IMR-90 (cell line): ENCODE data around the gene TXNL1. TPM values are rescaled to one million over a fixed set of nuclear protein-coding genes. Genes with fewer than 3 reads are reported as not detected.

Experiments
- ATAC-seq: fragments of 200-7000 bp; cut with Tn5 transposase; 2 replicates; pipeline ENCODE4 v1.9.1; 2020; ENCODE audit warnings: low read depth, mild to moderate bottlenecking, moderate library complexity
- BruUV-seq: library from RNA; stranded (reverse); fragments of 400-500 nt; replicated peaks from 2 replicates; lab custom pipeline; 2021; lab: Mats Ljungman, UMichigan
- CTCF ChIA-PET: fragments of 300-600 bp; formaldehyde crosslinking; extraction: SDS; loops from one replicate; lab custom pipeline; 2021; ENCODE audit warnings: antibody characterized with exemption; lab: Yijun Ruan, JAX
- POLR2A ChIA-PET: fragments of 300-600 bp; sonication (Branson Sonifier 250); formaldehyde crosslinking; loops from one replicate; lab custom pipeline; 2022; ENCODE audit warnings: antibody characterized with exemption; ENCODE audit not compliant: unreplicated experiment; lab: Charles Lee
- DNase-seq: peaks from one replicate; pipeline ENCODE4 v3.0.0; 2013
- H2AFZ ChIP-seq: replicated peaks from 2 replicates; pipeline ENCODE3; 2013; ENCODE audit warnings: low read length, mild to moderate bottlenecking; ENCODE audit not compliant: poor library complexity
- H2AK5ac ChIP-seq: 2 replicates; pipeline ENCODE4 v1.6.1; 2013; ENCODE audit warnings: low read depth, low read length, inconsistent platforms
- H2AK9ac ChIP-seq: replicated peaks from 2 replicates; pipeline ENCODE3; 2013; ENCODE audit warnings: mild to moderate bottlenecking, low read depth, low read length, moderate library complexity; ENCODE audit not compliant: poor library complexity
- H2BK120ac ChIP-seq: 2 replicates; pipeline ENCODE4 v1.6.1; 2013; ENCODE audit warnings: low read depth, low read length, inconsistent platforms
- H2BK15ac ChIP-seq: 3 replicates; pipeline ENCODE4 v1.6.1; 2013; ENCODE audit warnings: low read depth, low read length, inconsistent platforms
- H2BK20ac ChIP-seq: 2 replicates; pipeline ENCODE4 v1.6.1; 2013; ENCODE audit warnings: low read depth, mild to moderate bottlenecking, inconsistent platforms, low read length, moderate library complexity
- H2BK5ac ChIP-seq: 2 replicates; pipeline ENCODE4 v1.6.1; 2013; ENCODE audit warnings: mild to moderate bottlenecking, low read depth, low read length, inconsistent platforms; ENCODE audit not compliant: poor library complexity, severe bottlenecking
- H3K14ac ChIP-seq: replicated peaks from 2 replicates; pipeline ENCODE4 v1.6.1; 2013; ENCODE audit warnings: low read depth, low read length, inconsistent platforms
- H3K18ac ChIP-seq: 2 replicates; pipeline ENCODE4 v1.6.1; 2013; ENCODE audit warnings: low read depth, low read length, control low read depth
- H3K23ac ChIP-seq: 2 replicates; pipeline ENCODE4 v1.6.1; 2013; ENCODE audit warnings: low read depth, low read length, inconsistent platforms
- H3K27ac ChIP-seq: 2 replicates; pipeline ENCODE4 v1.5.1; 2013; ENCODE audit warnings: mild to moderate bottlenecking, control low read depth, low read length; ENCODE audit not compliant: insufficient read depth
- H3K27me3 ChIP-seq: 2 replicates; pipeline ENCODE4 v1.6.1; 2013; ENCODE audit warnings: low read length; ENCODE audit not compliant: control insufficient read depth, insufficient read depth
- H3K36me3 ChIP-seq: 2 replicates; pipeline ENCODE4 v1.6.1; 2013; ENCODE audit warnings: low read length, mixed read lengths; ENCODE audit not compliant: control insufficient read depth, insufficient read depth
- H3K4ac ChIP-seq: 2 replicates; pipeline ENCODE4 v1.6.1; 2013; ENCODE audit warnings: low read depth, low read length, inconsistent platforms
- H3K4me1 ChIP-seq: 2 replicates; pipeline ENCODE4 v1.6.1; 2013; ENCODE audit warnings: low read length, mixed read lengths; ENCODE audit not compliant: control insufficient read depth, insufficient read depth
- H3K4me2 ChIP-seq: 2 replicates; pipeline ENCODE4 v1.6.1; 2013; ENCODE audit warnings: low read depth, mild to moderate bottlenecking, control low read depth, low read length, moderate library complexity
- H3K4me3 ChIP-seq: 2 replicates; pipeline ENCODE4 v1.5.1; 2013; ENCODE audit warnings: low read depth, mild to moderate bottlenecking, control low read depth, low read length, moderate library complexity; ENCODE audit not compliant: insufficient read depth
- H3K56ac ChIP-seq: 2 replicates; pipeline ENCODE4 v1.6.1; 2013; ENCODE audit warnings: low read length, inconsistent platforms; ENCODE audit not compliant: insufficient read depth; ENCODE audit errors: extremely low read depth
- H3K79me1 ChIP-seq, 2 experiments: 2 replicates each; pipeline ENCODE4 v1.6.1; 2013; ENCODE audit warnings: low read length in 2 of 2, inconsistent platforms in 1 of 2, low read depth in 1 of 2
- H3K9ac ChIP-seq: 2 replicates; pipeline ENCODE4 v1.6.1; 2013; ENCODE audit warnings: low read depth, low read length, control low read depth
- H3K9me1 ChIP-seq: 2 replicates; pipeline ENCODE4 v1.6.1; 2013; ENCODE audit warnings: low read length, inconsistent platforms; ENCODE audit not compliant: insufficient read depth
- H3K9me3 ChIP-seq: 2 replicates; pipeline ENCODE4 v1.6.1; 2013; ENCODE audit warnings: low read length; ENCODE audit not compliant: control insufficient read depth, insufficient read depth
- H4K20me1 ChIP-seq: 2 replicates; pipeline ENCODE4 v1.6.1; 2013; ENCODE audit warnings: low read length, inconsistent platforms; ENCODE audit not compliant: insufficient read depth
- H4K5ac ChIP-seq: 2 replicates; pipeline ENCODE4 v1.6.1; 2013; ENCODE audit warnings: mild to moderate bottlenecking, low read depth, low read length, control low read depth
- H4K8ac ChIP-seq, 2 experiments: 2 replicates each; pipeline ENCODE4 v1.6.1; 2013; ENCODE audit warnings: low read depth in 2 of 2, low read length in 2 of 2, control low read depth in 1 of 2, inconsistent platforms in 1 of 2
- H4K91ac ChIP-seq: 2 replicates; pipeline ENCODE4 v1.6.1; 2013; ENCODE audit warnings: low read depth, low read length, inconsistent platforms; ENCODE audit not compliant: insufficient read depth
- BHLHE40 ChIP-seq: fragments of 150-350 bp; IDR thresholded peaks from 2 replicates; pipeline ENCODE4 v1.6.1; 2016; ENCODE audit warnings: mild to moderate bottlenecking, low read depth, low read length
- CEBPB ChIP-seq: IDR thresholded peaks from 2 replicates; pipeline ENCODE4 v1.6.1; 2012; ENCODE audit warnings: low read depth, low read length, improper control_type of control experiment
- CHD1 ChIP-seq: IDR thresholded peaks from 2 replicates; pipeline ENCODE4 v1.6.1; 2012; ENCODE audit warnings: low read depth, low read length, improper control_type of control experiment
- FOS ChIP-seq: fragments of 150-350 bp; IDR thresholded peaks from 2 replicates; pipeline ENCODE4 v1.6.1; 2016; ENCODE audit warnings: low read depth, low read length
- MAFK ChIP-seq: IDR thresholded peaks from 2 replicates; pipeline ENCODE4 v1.6.1; 2012; ENCODE audit warnings: low read depth, low read length, improper control_type of control experiment
- MAZ ChIP-seq: IDR thresholded peaks from 2 replicates; pipeline ENCODE4 v1.6.1; 2012; ENCODE audit warnings: low read depth, mild to moderate bottlenecking, low read length, improper control_type of control experiment, moderate library complexity, borderline replicate concordance
- MXI1 ChIP-seq: IDR thresholded peaks from 2 replicates; pipeline ENCODE4 v1.6.1; 2012; ENCODE audit warnings: low read depth, mild to moderate bottlenecking, low read length, moderate library complexity, borderline replicate concordance
- NFE2L2 ChIP-seq: fragments of 150-350 bp; IDR thresholded peaks from 2 replicates; pipeline ENCODE4 v1.6.1; 2016; ENCODE audit warnings: low read depth, mild to moderate bottlenecking, low read length
- RAD21 ChIP-seq: IDR thresholded peaks from 2 replicates; pipeline ENCODE4 v1.6.1; 2012; ENCODE audit warnings: low read length, improper control_type of control experiment
- RCOR1 ChIP-seq: IDR thresholded peaks from 2 replicates; pipeline ENCODE4 v1.6.1; 2012; ENCODE audit warnings: mild to moderate bottlenecking, low read length, improper control_type of control experiment; ENCODE audit not compliant: insufficient replicate concordance
- RFX5 ChIP-seq: IDR thresholded peaks from 2 replicates; pipeline ENCODE4 v1.8.0; 2012; ENCODE audit warnings: low read depth, mild to moderate bottlenecking, low read length, moderate library complexity
- SMC3 ChIP-seq: fragments of 150-350 bp; IDR thresholded peaks from 2 replicates; pipeline ENCODE4 v1.6.1; 2016; ENCODE audit warnings: low read depth, mild to moderate bottlenecking, antibody characterized with exemption, low read length, moderate library complexity
- WGBS, 2 experiments: methylation state at CpG; one replicate each; pipeline versions ENCODE4 v1.1.5 to v1.1.7; 2013; ENCODE audit warnings: missing lambda C conversion rate in 2 of 2; ENCODE audit not compliant: insufficient read length in 1 of 2; ENCODE audit errors: extremely low coverage in 2 of 2; 5-methylcytosine and 5-hydroxymethylcytosine counted together
- dilution Hi-C: fragments of 300-500 bp; cut with HindIII; formaldehyde crosslinking; loops from one replicate; pipeline ENCODE4 v1.14.3; 2018; ENCODE audit warnings: low sequenced_read_pairs; ENCODE audit not compliant: unreplicated experiment
- in situ Hi-C: fragments of 300-500 bp; cut with MboI; formaldehyde crosslinking; loops from 3 replicates; pipeline ENCODE4 v1.14.3; 2019; ENCODE audit warnings: low sequenced_read_pairs, inconsistent platforms, mixed read lengths
- intact Hi-C: fragments of 100-400 bp; cut with micrococcal nuclease; formaldehyde crosslinking; loops from 2 replicates; pipeline ENCODE4 v1.10.0; 2022
- polyA plus RNA-seq, 3 experiments: library from polyadenylated mRNA; depleted of rRNA; stranded (reverse); fragments of >200 nt; gene quantifications; 2 replicates each; pipeline ENCODE4 v1.2.3, GENCODE V29; 2012; ENCODE audit warnings: low replicate concordance in 1 of 3
- total RNA-seq: library from RNA; depleted of rRNA; stranded (reverse); fragments of >200 nt; gene quantifications from 2 replicates; pipeline ENCODE4 v1.2.3, GENCODE V29; 2012
- TF ChIP-seq, protein P1 (sequence below): fragments of 150-350 bp; IDR thresholded peaks from 2 replicates; pipeline ENCODE4 v1.6.1; 2017; ENCODE audit warnings: mild to moderate bottlenecking, antibody characterized with exemption, low read length, low read depth
- TF ChIP-seq, protein P2 (sequence below): conservative IDR thresholded peaks from 2 replicates; pipeline ENCODE4 v1.5.1; 2012; ENCODE audit warnings: mild to moderate bottlenecking, low read depth, low read length, improper control_type of control experiment
- TF ChIP-seq, protein P3 (sequence below): fragments of 150-350 bp; IDR thresholded peaks from 2 replicates; pipeline ENCODE4 v1.6.1; 2016; ENCODE audit warnings: low read depth, mild to moderate bottlenecking, low read length, moderate library complexity, borderline replicate concordance

TXNL1 gene
- total and polyA plus RNA-seq, 2 of the 4 experiments (the other 2 are of a cell fraction): 38.7 to 62.5 TPM

DNA sequence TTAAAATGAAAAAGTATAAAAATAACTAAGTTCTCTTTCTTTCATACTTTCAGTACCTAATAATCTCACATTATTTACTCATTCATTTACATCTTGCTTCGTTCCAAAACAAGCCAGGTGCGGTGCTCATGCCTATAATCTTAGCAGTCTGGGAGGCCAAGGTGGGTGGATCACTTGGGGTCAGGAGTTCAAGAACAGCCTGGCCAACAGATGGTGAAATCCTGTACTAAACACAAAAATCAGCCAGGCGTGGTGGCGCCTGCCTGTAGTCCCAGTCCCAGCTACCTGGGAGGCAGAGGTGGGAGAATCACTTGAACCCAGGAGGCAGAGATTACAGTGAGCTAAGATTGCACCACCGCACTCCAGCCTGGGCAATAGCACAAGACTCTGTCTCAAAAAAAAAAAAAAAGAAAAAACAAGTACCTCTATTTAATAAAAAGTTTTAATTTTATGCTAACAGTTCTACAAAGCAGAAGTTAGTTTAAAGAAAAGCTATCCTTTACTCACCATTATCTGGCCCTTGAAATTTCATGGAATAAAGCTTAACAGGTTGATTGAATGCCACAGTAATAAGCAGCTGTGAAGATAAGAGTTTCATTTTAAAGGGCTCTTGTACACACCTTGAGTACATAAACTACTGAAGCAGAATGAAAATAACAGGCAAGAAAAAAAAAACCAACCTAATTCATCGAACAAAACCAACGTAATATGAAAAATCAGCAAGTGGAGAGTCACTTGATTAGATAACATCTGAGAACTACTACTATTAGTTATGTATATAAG, 22.5 kb downstream of the TXNL1 start:
- no peak overlapping the region for H3K14ac ChIP-seq
- no peak overlapping the region for H3K4ac ChIP-seq
- ChIA-PET POLR2A (no interaction called here), CTCF (interaction anchor here (0.5 to 2.1 kb wide), 4 partner anchors 9 to 1659 kb away, joined by 3 to 9 read pairs (median 4); no protein-coding TSS in a partner anchor)
- H3K4me3 ChIP-seq: no peak overlapping the region
- no peaks in the 10 kb centered on the region for H4K20me1 ChIP-seq
- no peaks in the 10 kb centered on the region for H3K9me3 ChIP-seq
- peaks cover 25% of the 10 kb centered on the region for H3K36me3 ChIP-seq
- no peak overlapping the region for H3K23ac ChIP-seq
- intact Hi-C loops (no loop called here), in situ Hi-C loops (no loop called here), dilution Hi-C loops (no loop called here)
- no peak overlapping the region for H4K8ac ChIP-seq
- H4K5ac ChIP-seq: no peak overlapping the region
- H2BK20ac ChIP-seq: no peak overlapping the region
- no peak overlapping the region for H3K4me2 ChIP-seq
- DNase-seq: no peak
- no peak for ATAC-seq
- WGBS, 2 experiments: 100% methylated on average over 1 of the region's 7 CpGs; no CpG with 5 or more reads in 1 of the 2 experiments
- no peak overlapping the region for H3K56ac ChIP-seq
- H3K79me1 ChIP-seq: peaks cover 10 to 26% of the 10 kb centered on the region in 2 experiments; a peak in 3 of 4 replicates
- H2AK5ac ChIP-seq: no peak overlapping the region
- H3K9me1 ChIP-seq: no peaks in the 10 kb centered on the region
- no peak overlapping the region for H3K18ac ChIP-seq
- H2AK9ac ChIP-seq: no peak overlapping the region
- no peak overlapping the region for H2BK15ac ChIP-seq
- H2BK5ac ChIP-seq: no peak overlapping the region
- H3K27me3 ChIP-seq: no peaks in the 10 kb centered on the region
- H4K91ac ChIP-seq: no peak overlapping the region
- no peak overlapping the region for H2AFZ ChIP-seq
- H3K4me1 ChIP-seq: no peaks in the 10 kb centered on the region
- no peak overlapping the region for H3K9ac ChIP-seq
- no TSS peak for BruUV-seq
- no peak overlapping the region for H3K27ac ChIP-seq
- H2BK120ac ChIP-seq: no peak overlapping the region
- TF ChIP-seq NFE2L2 (no peak), MXI1 (no peak), MAFK (no peak), FOS (no peak), CEBPB (no peak), RAD21 (no peak), RCOR1 (no peak), SMC3 (no peak), RFX5 (no peak), MAZ (no peak), CHD1 (no peak), BHLHE40 (no peak)
- TF ChIP-seq, protein P1, sequence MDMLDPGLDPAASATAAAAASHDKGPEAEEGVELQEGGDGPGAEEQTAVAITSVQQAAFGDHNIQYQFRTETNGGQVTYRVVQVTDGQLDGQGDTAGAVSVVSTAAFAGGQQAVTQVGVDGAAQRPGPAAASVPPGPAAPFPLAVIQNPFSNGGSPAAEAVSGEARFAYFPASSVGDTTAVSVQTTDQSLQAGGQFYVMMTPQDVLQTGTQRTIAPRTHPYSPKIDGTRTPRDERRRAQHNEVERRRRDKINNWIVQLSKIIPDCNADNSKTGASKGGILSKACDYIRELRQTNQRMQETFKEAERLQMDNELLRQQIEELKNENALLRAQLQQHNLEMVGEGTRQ: no peak
- TF ChIP-seq, protein P2, sequence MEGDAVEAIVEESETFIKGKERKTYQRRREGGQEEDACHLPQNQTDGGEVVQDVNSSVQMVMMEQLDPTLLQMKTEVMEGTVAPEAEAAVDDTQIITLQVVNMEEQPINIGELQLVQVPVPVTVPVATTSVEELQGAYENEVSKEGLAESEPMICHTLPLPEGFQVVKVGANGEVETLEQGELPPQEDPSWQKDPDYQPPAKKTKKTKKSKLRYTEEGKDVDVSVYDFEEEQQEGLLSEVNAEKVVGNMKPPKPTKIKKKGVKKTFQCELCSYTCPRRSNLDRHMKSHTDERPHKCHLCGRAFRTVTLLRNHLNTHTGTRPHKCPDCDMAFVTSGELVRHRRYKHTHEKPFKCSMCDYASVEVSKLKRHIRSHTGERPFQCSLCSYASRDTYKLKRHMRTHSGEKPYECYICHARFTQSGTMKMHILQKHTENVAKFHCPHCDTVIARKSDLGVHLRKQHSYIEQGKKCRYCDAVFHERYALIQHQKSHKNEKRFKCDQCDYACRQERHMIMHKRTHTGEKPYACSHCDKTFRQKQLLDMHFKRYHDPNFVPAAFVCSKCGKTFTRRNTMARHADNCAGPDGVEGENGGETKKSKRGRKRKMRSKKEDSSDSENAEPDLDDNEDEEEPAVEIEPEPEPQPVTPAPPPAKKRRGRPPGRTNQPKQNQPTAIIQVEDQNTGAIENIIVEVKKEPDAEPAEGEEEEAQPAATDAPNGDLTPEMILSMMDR: no peak
- TF ChIP-seq, protein P3, sequence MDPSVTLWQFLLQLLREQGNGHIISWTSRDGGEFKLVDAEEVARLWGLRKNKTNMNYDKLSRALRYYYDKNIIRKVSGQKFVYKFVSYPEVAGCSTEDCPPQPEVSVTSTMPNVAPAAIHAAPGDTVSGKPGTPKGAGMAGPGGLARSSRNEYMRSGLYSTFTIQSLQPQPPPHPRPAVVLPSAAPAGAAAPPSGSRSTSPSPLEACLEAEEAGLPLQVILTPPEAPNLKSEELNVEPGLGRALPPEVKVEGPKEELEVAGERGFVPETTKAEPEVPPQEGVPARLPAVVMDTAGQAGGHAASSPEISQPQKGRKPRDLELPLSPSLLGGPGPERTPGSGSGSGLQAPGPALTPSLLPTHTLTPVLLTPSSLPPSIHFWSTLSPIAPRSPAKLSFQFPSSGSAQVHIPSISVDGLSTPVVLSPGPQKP: no peak
